ENCODE data around the gene PRKD1. TPM values are rescaled to one million over a fixed set of nuclear protein-coding genes. Genes with fewer than 3 reads are reported as not detected.

The PRKD1 gene
- total RNA-seq, 1 experiment from 2014 or later, result 9.7 TPM

- H3K4me1 Mint-ChIP-seq (ENCODE audit: low read depth, unreplicated experiment), result peaks cover 27% of the 10 kb centered on the region
- intact Hi-C loops (cut with micrococcal nuclease; ENCODE audit: unreplicated experiment), result no loop called here
- peak; percentile 36 for DNase-seq
- BruUV-seq (replicated peaks), result no TSS peak
- H3K9me3 Mint-ChIP-seq (ENCODE audit: low read depth, unreplicated experiment), result no peaks in the 10 kb centered on the region
- H3K27me3 Mint-ChIP-seq (ENCODE audit: unreplicated experiment), result no peaks in the 10 kb centered on the region
- CTCF ChIA-PET, result interaction anchor here (0.7 to 0.8 kb wide), 2 partner anchors 23 to 26 kb away, joined by 3 to 4 read pairs; no protein-coding TSS in a partner anchor
- no peak overlapping the region for H3K4me3 Mint-ChIP-seq (ENCODE audit: low read depth, unreplicated experiment)
- H3K36me3 Mint-ChIP-seq (ENCODE audit: insufficient read depth, unreplicated experiment), result no peaks in the 10 kb centered on the region
- no peak for TF ChIP-seq CTCF (IDR thresholded peaks at IDR 0.05; ENCODE audit: unreplicated experiment)
- H3K27ac Mint-ChIP-seq (ENCODE audit: unreplicated experiment), result peak overlapping the region; percentile 28
Observed at GRCh38 chr14:29580763-29581162, 346.9 kb downstream of the PRKD1 start.

GRCh38 chr14:29579838-29580237 is 347.8 kb downstream of the PRKD1 start:
- Mint-ChIP-seq H3K36me3 (ENCODE audit: insufficient read depth, unreplicated experiment) (no peaks in the 10 kb centered on the region), H3K4me3 (ENCODE audit: low read depth, unreplicated experiment) (no peak overlapping the region), H3K9me3 (ENCODE audit: low read depth, unreplicated experiment) (no peaks in the 10 kb centered on the region), H3K27me3 (ENCODE audit: unreplicated experiment) (no peaks in the 10 kb centered on the region), H3K27ac (ENCODE audit: unreplicated experiment) (no peak overlapping the region), H3K4me1 (ENCODE audit: low read depth, unreplicated experiment) (peaks cover 21% of the 10 kb centered on the region)
- DNase-seq, result no peak
- no peak for TF ChIP-seq CTCF (IDR thresholded peaks at IDR 0.05; ENCODE audit: unreplicated experiment)
- intact Hi-C loops (cut with micrococcal nuclease; ENCODE audit: unreplicated experiment), result no loop called here
- BruUV-seq (replicated peaks), result no TSS peak
- CTCF ChIA-PET, result no interaction called here

GRCh38 chr14:29576927-29577326 is 350.7 kb downstream of the PRKD1 start:
- no peak for DNase-seq

GRCh38 chr14:29569194-29569593 is 358.5 kb downstream of the PRKD1 start:
- Mint-ChIP-seq H3K27ac (ENCODE audit: unreplicated experiment) (no peak overlapping the region), H3K9me3 (ENCODE audit: low read depth, unreplicated experiment) (peaks cover 17% of the 10 kb centered on the region), H3K36me3 (ENCODE audit: insufficient read depth, unreplicated experiment) (no peaks in the 10 kb centered on the region), H3K27me3 (ENCODE audit: unreplicated experiment) (no peaks in the 10 kb centered on the region), H3K4me1 (ENCODE audit: low read depth, unreplicated experiment) (no peaks in the 10 kb centered on the region), H3K4me3 (ENCODE audit: low read depth, unreplicated experiment) (no peak overlapping the region)
- intact Hi-C loops (cut with micrococcal nuclease; ENCODE audit: unreplicated experiment), result no loop called here
- no peak for TF ChIP-seq CTCF (IDR thresholded peaks at IDR 0.05; ENCODE audit: unreplicated experiment)
- no TSS peak for BruUV-seq (replicated peaks)
- CTCF ChIA-PET, result no interaction called here
- DNase-seq, result no peak

More at GRCh38 chr14:29576927-29577326, 350.7 kb downstream of the PRKD1 start:
- Mint-ChIP-seq H3K36me3 (ENCODE audit: insufficient read depth, unreplicated experiment) (no peaks in the 10 kb centered on the region), H3K27ac (ENCODE audit: unreplicated experiment) (no peak overlapping the region), H3K9me3 (ENCODE audit: low read depth, unreplicated experiment) (peaks cover 4% of the 10 kb centered on the region), H3K4me1 (ENCODE audit: low read depth, unreplicated experiment) (peaks cover 17% of the 10 kb centered on the region), H3K4me3 (ENCODE audit: low read depth, unreplicated experiment) (no peak overlapping the region), H3K27me3 (ENCODE audit: unreplicated experiment) (no peaks in the 10 kb centered on the region)
- TF ChIP-seq CTCF (IDR thresholded peaks at IDR 0.05; ENCODE audit: unreplicated experiment), result no peak
- CTCF ChIA-PET, result no interaction called here
- BruUV-seq (replicated peaks), result no TSS peak
- intact Hi-C loops (cut with micrococcal nuclease; ENCODE audit: unreplicated experiment), result no loop called here

Measured in Calu3 (cell line).